Breast epithelium (tissue), 3 donors: ENCODE data around the gene POLE2.
"Not testable (repeated sequence)": the region's sequence is repeated elsewhere in the genome, so short reads cannot be mapped to it uniquely, and the experiment has no call there.

Experiments
- CTCF ChIP-seq, 3 donors: fragments of 450-650 bp; IDR thresholded peaks; one replicate each; pipeline ENCODE4 v1.5.1; 2016 to 2017; ENCODE audit warnings: antibody characterized with exemption in 3 of 3, mild to moderate bottlenecking in 3 of 3, moderate library complexity in 3 of 3
- POLR2A ChIP-seq: fragments of 450-650 bp; IDR thresholded peaks from one replicate; pipeline ENCODE4 v1.6.1; 2016; ENCODE audit warnings: antibody characterized with exemption, mild to moderate bottlenecking, moderate library complexity

- TF ChIP-seq POLR2A; CTCF (IDR thresholded peaks at IDR 0.05): not testable (repeated sequence)
Measured at GRCh38 chr14:49735669-49736068, 47.7 kb upstream of the POLE2 start.
